Fibroblast of villous mesenchyme (primary cell): ENCODE data around the gene ATP1A2. TPM values are rescaled to one million over a fixed set of nuclear protein-coding genes. Genes with fewer than 3 reads are reported as not detected.

Experiments
- DNase-seq: peaks from one replicate; pipeline ENCODE4 v3.0.0-alpha.2; 2010; ENCODE audit warnings: low read depth
- H3K4me3 ChIP-seq: 2 replicates; pipeline ENCODE4 v1.5.1; 2011; ENCODE audit warnings: low read depth, mild to moderate bottlenecking, low read length
- total RNA-seq: library from RNA; depleted of rRNA; stranded (reverse); fragments of >200 nt; gene quantifications from 2 replicates; pipeline ENCODE4 v1.2.3, GENCODE V29; 2012
- TF ChIP-seq, protein P1 (sequence below): IDR thresholded peaks from 2 replicates; pipeline ENCODE4 v1.5.1; 2012; ENCODE audit warnings: low read depth, mild to moderate bottlenecking, low read length; ENCODE audit not compliant: insufficient read depth

Gene ATP1A2
- total RNA-seq, 1 donor, result not detected

DNA sequence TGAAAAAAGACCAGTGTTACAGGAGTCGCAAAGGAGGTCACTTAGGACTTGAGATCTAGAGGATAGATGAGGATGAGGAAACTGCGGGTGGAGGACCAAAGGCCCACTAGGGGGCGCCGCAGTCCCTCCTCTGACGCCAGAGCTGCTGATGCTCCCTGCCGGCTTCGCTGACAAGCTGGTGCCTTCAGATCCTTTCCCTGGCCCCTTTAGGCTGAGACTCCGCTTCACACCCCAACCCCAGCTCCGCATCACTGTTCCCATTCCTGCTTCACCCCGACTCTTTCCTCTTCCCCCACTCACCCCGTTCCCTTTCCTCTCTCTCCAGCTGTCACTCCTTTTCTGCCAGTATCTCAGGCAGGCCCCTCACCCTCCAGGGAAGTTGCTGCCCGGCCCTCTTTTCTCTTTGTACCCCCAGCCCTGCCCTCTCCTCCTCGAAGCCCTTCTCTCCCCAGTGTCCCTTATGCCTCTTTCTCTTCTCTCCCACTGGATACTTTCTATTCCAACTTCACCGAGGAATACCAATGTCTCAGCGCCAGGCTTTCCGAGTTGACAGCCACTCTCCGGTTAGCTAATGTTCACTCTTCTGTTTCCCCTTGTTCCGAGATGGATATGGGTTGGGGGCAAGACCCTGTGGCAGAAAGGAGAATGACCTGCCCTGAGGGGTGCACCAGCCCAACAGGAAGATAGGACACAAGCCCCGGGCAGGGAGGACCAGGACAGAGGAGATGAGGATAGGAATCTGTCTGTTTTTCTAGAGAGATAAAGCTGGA lies 29.7 kb upstream of the ATP1A2 start:
- peak; percentile 64 for DNase-seq
- TF ChIP-seq, protein P1, sequence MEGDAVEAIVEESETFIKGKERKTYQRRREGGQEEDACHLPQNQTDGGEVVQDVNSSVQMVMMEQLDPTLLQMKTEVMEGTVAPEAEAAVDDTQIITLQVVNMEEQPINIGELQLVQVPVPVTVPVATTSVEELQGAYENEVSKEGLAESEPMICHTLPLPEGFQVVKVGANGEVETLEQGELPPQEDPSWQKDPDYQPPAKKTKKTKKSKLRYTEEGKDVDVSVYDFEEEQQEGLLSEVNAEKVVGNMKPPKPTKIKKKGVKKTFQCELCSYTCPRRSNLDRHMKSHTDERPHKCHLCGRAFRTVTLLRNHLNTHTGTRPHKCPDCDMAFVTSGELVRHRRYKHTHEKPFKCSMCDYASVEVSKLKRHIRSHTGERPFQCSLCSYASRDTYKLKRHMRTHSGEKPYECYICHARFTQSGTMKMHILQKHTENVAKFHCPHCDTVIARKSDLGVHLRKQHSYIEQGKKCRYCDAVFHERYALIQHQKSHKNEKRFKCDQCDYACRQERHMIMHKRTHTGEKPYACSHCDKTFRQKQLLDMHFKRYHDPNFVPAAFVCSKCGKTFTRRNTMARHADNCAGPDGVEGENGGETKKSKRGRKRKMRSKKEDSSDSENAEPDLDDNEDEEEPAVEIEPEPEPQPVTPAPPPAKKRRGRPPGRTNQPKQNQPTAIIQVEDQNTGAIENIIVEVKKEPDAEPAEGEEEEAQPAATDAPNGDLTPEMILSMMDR, result peak; percentile 87
- no peak overlapping the region for H3K4me3 ChIP-seq

DNA sequence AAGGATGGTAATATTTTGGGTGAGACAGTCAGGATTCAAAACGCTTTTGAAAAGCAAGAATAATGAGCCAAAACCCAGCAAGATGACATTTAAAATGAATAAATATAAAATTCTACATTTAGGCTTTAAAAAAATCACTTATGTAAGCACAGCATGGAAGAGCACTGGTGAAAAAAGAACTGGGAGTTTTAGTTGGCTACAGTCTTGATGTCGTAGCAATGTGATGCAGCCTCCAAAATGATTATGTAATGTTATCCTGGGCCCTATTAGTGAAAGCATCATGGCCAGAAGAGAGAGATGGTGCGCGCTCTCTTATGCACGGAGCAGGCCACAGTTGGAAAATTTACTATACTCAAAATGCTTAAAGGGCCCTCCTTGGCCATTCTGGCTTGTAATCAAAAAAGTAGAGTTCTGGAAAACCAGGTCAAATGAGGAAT lies 29.1 kb upstream of the ATP1A2 start:
- TF ChIP-seq, protein P1, result no peak
- no peak for DNase-seq
- no peak overlapping the region for H3K4me3 ChIP-seq

DNA sequence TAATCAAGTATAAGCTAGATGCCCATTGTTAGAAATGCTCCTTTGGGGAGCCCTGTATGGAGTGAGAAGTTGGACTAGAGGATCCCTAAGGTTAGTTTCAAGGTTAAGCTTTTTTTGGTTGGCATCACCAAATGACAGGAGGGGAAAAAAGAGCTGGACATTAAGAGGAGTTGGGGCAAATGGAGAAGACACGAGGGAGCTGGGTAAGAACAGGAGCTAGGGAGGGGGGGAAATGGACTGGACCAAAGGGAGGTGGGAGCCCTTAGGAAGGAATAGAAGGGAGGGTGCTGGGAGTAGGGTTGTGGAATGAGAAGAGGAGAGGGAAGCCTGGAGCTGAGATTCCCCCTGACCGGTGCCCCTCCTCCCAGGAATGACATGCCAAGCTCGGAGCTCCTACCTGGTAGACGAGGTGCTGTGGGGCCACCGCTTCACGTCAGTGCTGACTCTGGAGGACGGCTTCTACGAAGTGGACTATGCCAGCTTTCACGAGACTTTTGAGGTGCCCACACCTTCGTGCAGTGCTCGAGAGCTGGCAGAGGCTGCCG lies 28.4 kb upstream of the ATP1A2 start:
- DNase-seq, result no peak
- TF ChIP-seq, protein P1, result no peak
- H3K4me3 ChIP-seq, result no peak overlapping the region

DNA sequence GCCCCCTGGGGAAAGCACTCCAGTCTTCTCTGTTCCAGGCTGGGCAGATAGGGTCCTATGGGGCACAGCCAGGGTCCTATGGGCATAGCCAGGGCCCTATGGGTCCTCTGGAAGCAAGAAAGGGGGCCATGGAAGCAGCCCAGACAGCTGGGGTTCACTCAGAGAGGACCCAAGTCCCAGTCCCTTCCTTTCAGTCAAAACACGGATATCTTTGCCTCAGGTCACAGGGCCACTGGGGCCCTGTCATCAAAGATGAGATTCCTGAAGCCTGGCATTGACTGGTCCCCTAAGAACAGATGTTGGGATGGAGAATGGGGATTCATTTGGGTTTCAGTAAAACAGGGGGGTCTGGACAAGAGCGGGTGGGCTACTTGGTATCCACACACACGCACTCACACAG lies 25.7 kb upstream of the ATP1A2 start:
- DNase-seq, result no peak

DNA sequence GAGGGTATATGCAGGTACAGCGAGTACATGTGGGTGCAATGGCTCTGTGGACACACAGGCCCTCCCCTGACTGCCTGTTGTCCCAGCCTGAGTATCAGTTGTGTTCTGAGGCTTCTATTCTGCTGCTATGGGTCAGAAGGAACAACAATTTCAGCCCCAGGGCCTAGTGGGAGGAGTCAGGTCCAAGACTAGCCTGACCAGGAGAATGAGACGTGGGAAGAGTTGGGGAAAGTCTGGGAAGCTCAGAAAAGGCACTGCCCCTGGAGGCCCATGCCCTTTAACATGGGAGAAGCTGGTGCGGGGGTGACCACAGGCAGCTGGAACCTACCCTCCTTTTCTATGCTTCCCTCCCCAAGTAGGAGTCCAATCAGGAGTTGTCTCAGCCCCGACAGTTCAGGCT lies 24.8 kb upstream of the ATP1A2 start:
- no peak for DNase-seq
- TF ChIP-seq, protein P1, result no peak
- no peak overlapping the region for H3K4me3 ChIP-seq

More for the DNA sequence above, 25.7 kb upstream of the ATP1A2 start:
- no peak overlapping the region for H3K4me3 ChIP-seq
- TF ChIP-seq, protein P1, result no peak

DNA sequence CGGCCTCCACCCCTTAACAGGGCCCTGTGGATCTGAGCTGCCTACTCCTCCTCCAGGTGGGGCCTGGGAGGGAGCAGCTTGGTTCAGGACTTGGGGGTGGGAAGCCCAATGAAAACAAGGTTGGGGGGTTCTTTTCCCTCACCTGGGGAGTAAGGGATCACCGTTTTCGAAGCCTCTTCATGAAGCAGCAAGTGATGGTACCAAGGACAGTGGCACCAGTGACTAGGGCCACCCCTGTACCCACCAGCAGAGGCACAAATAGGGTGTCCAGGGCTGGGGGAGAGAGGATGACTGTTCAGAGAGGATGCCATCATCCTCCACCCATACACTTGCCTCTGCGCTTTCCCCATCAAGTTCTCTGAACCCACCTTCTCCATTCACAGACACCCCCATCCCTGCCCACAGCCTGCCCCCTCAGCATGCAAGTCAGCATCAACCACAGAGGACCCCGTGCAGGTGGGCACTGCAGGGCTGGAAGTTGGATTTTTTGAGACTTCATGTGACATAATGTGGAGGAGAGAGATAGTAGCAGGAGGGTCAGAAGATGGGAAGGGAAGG lies 23.8 kb upstream of the ATP1A2 start:
- TF ChIP-seq, protein P1, result no peak
- no peak for DNase-seq
- no peak overlapping the region for H3K4me3 ChIP-seq
